GM21576 (cell line): ENCODE results near the gene CTCF.
"Not testable (repeated sequence)": the region's sequence is repeated elsewhere in the genome, so short reads cannot be mapped to it uniquely, and the experiment has no call there.

Source experiments
- ATAC-seq: cut with Tn5 transposase; IDR thresholded peaks from one replicate; pipeline ENCODE4 v1.9.1; 2021; ENCODE audit warnings: mild to moderate bottlenecking, moderate library complexity; ENCODE audit not compliant: unreplicated experiment

CTCF gene

GRCh38 chr16:67533024-67533560 lies 29.2 kb upstream of the CTCF start:
- ATAC-seq: no peak

GRCh38 chr16:67533987-67534386 lies 28.3 kb upstream of the CTCF start:
- ATAC-seq: not testable (repeated sequence)

- no peak for ATAC-seq
Measured at GRCh38 chr16:67534431-67534830, 27.9 kb upstream of the CTCF start.

DNA sequence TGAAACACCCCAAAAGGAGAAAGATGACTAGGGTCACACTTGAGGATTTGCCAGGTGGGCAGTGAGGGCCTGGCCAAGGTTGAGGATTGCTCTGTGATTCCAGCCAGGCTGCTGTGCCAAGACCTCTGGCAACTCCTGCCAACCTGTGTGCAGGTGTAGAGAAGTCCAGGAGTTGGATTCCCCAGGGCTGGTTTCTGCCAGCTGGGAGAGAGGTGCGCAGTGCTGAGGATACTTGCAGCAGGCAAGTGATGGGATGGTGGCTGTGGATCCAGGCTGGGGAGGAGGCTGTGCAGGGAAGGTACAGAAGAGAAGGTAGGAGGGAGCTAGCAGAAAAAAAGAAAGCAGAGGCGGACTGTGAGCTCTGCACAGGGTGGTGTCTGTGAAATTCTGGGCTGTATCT lies 27.1 kb upstream of the CTCF start:
- ATAC-seq: no peak

DNA sequence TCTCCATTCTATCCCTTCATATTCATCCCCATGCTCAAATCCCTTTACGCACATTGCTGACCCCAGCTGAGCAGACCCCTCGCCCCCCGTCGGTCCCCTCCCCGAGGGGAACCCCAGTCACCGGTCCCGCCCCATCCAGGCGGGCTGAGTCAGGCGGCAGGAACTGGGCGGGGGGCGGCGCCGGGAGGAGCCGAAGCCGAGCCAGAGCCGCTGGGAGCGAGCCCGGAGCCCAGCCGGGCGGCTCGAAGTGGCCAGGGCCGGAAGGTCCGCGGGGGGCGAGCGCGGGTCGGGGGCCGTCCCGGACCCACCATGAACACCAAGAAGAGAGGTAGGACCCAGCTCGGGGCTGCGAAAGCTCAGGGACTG lies 25.1 kb upstream of the CTCF start:
- ATAC-seq: no peak

- no peak for ATAC-seq
Measured at GRCh38 chr16:67537636-67538591, 24.4 kb upstream of the CTCF start.

DNA sequence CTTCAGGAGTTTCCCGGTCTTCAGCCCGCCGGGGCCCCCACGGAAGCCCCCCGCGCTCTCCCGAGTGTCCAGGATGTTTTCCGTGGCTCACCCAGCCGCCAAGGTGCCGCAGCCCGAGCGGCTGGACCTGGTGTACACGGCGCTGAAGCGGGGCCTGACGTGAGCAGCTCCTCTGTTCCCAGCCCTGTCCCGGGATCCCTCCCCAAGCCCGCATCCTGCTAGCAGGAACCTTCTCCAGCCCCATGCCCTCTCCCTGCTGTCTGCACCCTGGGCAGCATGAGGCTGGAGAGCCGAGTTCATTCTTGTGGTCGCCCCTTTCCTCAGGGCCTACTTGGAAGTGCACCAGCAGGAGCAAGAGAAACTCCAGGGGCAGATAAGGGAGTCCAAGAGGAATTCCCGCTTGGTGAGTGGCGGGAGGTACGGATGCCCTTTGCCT lies 23.6 kb upstream of the CTCF start:
- ATAC-seq: no peak

DNA sequence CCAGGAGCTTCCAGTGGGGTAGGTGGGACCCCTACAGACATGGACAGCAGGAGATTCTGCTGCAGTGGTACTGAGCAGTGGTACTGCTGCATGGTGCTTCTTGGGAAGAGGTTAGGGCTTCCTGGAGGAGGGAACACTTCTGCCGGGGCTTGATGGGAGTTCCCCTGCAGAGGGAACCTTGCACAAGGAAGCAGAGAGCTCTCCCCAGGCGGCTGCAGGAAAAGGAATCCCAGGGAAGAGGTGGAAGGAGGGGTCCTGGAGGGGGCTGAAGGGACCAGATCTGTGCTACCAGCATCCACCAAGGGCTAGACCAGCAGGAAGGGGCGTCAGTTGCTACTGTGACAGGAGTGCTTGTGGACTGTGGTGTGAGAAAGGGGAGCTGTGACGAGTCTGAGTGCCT lies 23.1 kb upstream of the CTCF start:
- ATAC-seq: no peak

- ATAC-seq: no peak
Measured at GRCh38 chr16:67539691-67540635, 22.4 kb upstream of the CTCF start.

GRCh38 chr16:67540756-67541155 lies 21.6 kb upstream of the CTCF start:
- no peak for ATAC-seq

- no peak for ATAC-seq
Measured at GRCh38 chr16:67541391-67542263, 20.7 kb upstream of the CTCF start.

DNA sequence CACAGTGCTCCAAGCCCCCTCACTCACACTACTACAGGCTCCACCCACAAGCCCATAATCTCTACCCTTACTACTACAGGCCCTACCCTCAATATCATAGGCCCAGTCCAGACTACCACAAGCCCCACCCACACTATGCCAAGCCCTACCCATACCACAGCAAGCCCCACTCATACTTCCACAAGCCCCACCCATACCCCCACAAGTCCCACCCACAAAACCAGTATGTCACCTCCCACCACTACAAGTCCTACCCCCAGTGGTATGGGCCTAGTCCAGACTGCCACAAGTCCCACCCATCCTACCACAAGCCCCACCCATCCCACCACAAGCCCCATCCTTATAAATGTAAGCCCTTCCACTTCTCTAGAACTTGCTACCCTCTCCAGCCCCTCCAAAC lies 19.9 kb upstream of the CTCF start:
- ATAC-seq: peak; percentile 34

DNA sequence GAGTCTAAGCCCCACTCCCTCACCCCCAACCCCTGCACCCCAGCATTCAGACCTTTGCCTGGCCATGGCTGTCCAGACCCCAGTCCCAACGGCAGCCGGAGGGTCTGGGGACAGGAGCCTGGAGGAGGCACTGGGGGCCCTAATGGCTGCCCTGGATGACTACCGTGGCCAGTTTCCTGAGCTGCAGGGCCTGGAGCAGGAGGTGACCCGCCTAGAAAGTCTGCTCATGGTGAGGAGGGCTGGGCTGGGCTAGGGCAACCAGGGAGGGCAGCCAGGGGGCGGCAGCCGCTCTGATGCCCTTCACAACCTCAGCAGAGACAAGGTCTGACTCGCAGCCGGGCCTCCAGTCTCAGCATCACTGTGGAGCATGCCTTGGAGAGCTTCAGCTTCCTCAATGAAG lies 19.3 kb upstream of the CTCF start:
- no peak for ATAC-seq

GRCh38 chr16:67543582-67543981 lies 18.7 kb upstream of the CTCF start:
- ATAC-seq: no peak

DNA sequence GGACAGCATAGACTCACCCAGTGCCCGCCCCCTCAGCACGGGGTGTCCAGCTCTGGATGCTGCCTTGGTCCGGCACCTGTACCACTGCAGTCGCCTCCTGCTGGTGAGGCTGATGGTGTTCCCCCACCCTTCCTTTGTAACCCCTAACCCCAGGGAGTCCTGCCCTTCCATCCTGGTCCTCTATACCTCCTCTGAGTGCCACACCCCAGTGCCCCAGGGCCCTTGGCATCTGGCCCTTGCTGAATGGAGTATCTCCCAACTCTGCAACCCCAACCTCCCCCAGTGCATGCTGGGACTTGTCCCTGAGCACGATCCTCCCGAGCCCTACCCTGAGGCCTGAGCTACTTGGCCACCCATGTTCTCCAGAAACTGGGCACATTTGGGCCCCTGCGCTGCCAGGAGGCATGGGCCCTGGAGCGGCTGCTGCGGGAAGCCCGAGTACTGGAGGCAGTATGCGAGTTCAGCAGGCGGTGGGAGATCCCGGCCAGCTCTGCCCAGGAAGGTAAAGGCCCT lies 17.9 kb upstream of the CTCF start:
- no peak for ATAC-seq

DNA sequence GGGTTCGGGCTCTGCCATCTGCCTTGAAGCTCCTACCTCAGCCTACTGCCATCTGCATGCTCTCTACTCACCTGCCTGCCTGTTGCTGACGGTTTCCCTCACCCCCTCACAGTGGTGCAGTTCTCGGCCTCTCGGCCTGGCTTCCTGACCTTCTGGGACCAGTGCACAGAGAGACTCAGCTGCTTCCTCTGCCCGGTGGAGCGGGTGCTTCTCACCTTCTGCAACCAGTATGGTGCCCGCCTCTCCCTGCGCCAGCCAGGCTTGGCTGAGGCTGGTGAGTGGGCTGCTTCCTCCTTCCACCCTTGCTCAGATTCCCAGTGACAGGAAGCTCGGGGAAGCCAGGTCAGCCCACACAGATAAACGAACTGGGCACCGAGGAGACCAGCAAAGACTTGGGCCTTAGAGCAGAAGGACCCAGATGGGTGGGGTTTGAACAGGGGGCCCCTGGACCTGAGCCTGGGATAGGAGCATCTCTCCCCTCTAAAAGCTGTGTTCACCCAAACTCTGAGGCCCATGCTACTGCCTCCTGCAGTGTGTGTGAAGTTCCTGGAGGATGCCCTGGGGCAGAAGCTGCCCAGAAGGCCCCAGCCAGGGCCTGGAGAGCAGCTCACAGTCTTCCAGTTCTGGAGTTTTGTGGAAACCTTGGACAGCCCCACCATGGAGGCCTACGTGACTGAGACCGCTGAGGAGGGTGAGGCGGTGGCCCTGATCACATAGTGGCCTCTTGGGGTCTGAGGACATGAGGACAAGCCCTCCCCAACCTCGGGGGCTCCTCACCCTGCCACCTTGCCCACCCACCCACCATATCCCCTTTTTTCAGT lies 17.3 kb upstream of the CTCF start:
- no peak for ATAC-seq

DNA sequence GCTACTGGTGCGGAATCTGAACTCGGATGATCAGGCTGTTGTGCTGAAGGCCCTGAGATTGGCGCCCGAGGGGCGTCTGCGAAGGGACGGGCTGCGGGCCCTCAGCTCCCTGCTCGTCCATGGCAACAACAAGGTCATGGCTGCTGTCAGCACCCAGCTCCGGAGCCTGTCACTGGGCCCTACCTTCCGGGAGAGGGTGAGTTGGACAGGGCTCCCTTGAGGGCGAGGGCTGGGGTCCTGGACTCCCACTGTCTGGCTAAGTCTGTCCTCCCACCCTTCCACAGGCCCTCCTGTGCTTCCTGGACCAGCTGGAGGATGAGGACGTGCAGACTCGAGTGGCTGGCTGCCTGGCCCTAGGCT lies 16.7 kb upstream of the CTCF start:
- no peak for ATAC-seq

DNA sequence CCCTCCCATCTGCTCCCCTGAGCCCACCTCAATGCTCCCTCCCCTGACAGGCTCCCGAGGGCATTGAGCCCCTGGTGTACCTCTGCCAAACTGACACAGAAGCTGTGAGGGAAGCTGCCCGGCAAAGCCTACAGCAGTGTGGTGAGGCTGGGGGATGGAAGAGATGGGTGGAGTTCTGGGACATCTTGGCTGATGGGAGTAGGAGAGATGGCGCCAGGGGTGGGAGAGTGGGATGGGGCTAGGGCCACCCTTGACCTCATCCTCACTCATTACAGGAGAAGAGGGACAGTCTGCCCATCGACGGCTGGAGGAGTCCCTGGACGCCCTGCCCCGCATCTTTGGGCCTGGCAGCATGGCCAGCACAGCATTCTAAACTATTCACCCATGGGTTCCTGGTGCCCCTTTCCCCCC lies 16.2 kb upstream of the CTCF start:
- no peak for ATAC-seq

GRCh38 chr16:67546761-67547422 lies 15.4 kb upstream of the CTCF start:
- no peak for ATAC-seq
